ENCODE data around the gene TAS2R19. TPM values are rescaled to one million over a fixed set of nuclear protein-coding genes. Genes with fewer than 3 reads are reported as not detected.

Gene TAS2R19
- polyA plus RNA-seq, 1 donor from 2014 or later, result 5.7 TPM

- Histone ChIP-seq H2AFZ (ENCODE audit: low read depth, low read length) (no peak overlapping the region), H3K27me3 (ENCODE audit: insufficient read depth, low read depth, low read length) (no peaks in the 10 kb centered on the region), H3K4me2 (ENCODE audit: low read length) (no peak overlapping the region), H3K9me2 (ENCODE audit: insufficient read depth, low read length) (no peaks in the 10 kb centered on the region), H3K36me3 (ENCODE audit: insufficient read depth, low read length) (no peaks in the 10 kb centered on the region), H3K79me2 (replicated peaks; ENCODE audit: insufficient read depth, low read length) (peaks cover 8% of the 10 kb centered on the region), H3K4me3 (ENCODE audit: low read length) (no peak overlapping the region), H4K20me1 (ENCODE audit: insufficient read depth) (no peaks in the 10 kb centered on the region), H3K9me3 (ENCODE audit: low read length) (no peaks in the 10 kb centered on the region), H3K9ac (ENCODE audit: low read length) (no peak overlapping the region), H3K27ac (ENCODE audit: low read length) (no peak overlapping the region), H3F3A (ENCODE audit: insufficient read depth, low read length, poor library complexity, severe bottlenecking) (no peaks in the 10 kb centered on the region)
- TF ChIP-seq MXI1 (conservative IDR thresholded peaks at IDR 0.05; ENCODE audit: poor library complexity, severe bottlenecking), result no peak
- no peak for TF ChIP-seq CTCF (IDR thresholded peaks at IDR 0.05; ENCODE audit: poor library complexity, severe bottlenecking)
- TF ChIP-seq EZH2 (IDR thresholded peaks at IDR 0.05; ENCODE audit: borderline replicate concordance, insufficient read depth, low read length, poor library complexity, severe bottlenecking), result no peak
- TF ChIP-seq EP300 (conservative IDR thresholded peaks at IDR 0.05; ENCODE audit: poor library complexity, severe bottlenecking), result no peak
- no peak for TF ChIP-seq REST (IDR thresholded peaks at IDR 0.05; ENCODE audit: borderline replicate concordance)
Measured at GRCh38 chr12:10982244-10982643, 40.2 kb downstream of the TAS2R19 start.

GRCh38 chr12:10974965-10975364, 47.5 kb downstream of the TAS2R19 start:
- Histone ChIP-seq H3K9ac (ENCODE audit: low read length) (no peak overlapping the region), H3F3A (ENCODE audit: insufficient read depth, low read length, poor library complexity, severe bottlenecking) (no peaks in the 10 kb centered on the region), H3K79me2 (replicated peaks; ENCODE audit: insufficient read depth, low read length) (peaks cover 8% of the 10 kb centered on the region), H3K4me3 (ENCODE audit: low read length) (no peak overlapping the region), H3K9me3 (ENCODE audit: low read length) (no peaks in the 10 kb centered on the region), H3K27me3 (ENCODE audit: insufficient read depth, low read depth, low read length) (no peaks in the 10 kb centered on the region), H2AFZ (ENCODE audit: low read depth, low read length) (no peak overlapping the region), H3K4me2 (ENCODE audit: low read length) (no peak overlapping the region), H3K27ac (ENCODE audit: low read length) (no peak overlapping the region), H3K36me3 (ENCODE audit: insufficient read depth, low read length) (no peaks in the 10 kb centered on the region), H3K9me2 (ENCODE audit: insufficient read depth, low read length) (no peaks in the 10 kb centered on the region), H4K20me1 (ENCODE audit: insufficient read depth) (no peaks in the 10 kb centered on the region)
- TF ChIP-seq CTCF (IDR thresholded peaks at IDR 0.05; ENCODE audit: poor library complexity, severe bottlenecking) (no peak), MXI1 (conservative IDR thresholded peaks at IDR 0.05; ENCODE audit: poor library complexity, severe bottlenecking) (no peak), TAF1 (IDR thresholded peaks at IDR 0.05; ENCODE audit: low read depth) (no peak), SMC3 (conservative IDR thresholded peaks at IDR 0.05; ENCODE audit: poor library complexity) (no peak), EP300 (conservative IDR thresholded peaks at IDR 0.05; ENCODE audit: poor library complexity, severe bottlenecking) (no peak), POLR2AphosphoS5 (IDR thresholded peaks at IDR 0.05) (no peak), REST (IDR thresholded peaks at IDR 0.05; ENCODE audit: borderline replicate concordance) (no peak), EZH2 (IDR thresholded peaks at IDR 0.05; ENCODE audit: borderline replicate concordance, insufficient read depth, low read length, poor library complexity, severe bottlenecking) (no peak), RAD21 (conservative IDR thresholded peaks at IDR 0.05) (no peak)
